CD4-positive, alpha-beta T cell (primary cell): Measurements from ENCODE around the gene MRGPRD. TPM values are rescaled to one million over a fixed set of nuclear protein-coding genes. Genes with fewer than 3 reads are reported as not detected.

Experiments used
- ATAC-seq: fragments of 200-7000 bp; cut with Tn5 transposase; one replicate; pipeline ENCODE4 v1.10.0; 2022; ENCODE audit warnings: mild to moderate bottlenecking; ENCODE audit not compliant: poor library complexity
- CTCF ChIA-PET: fragments of 350-600 bp; sonication (Branson Sonifier 250); formaldehyde crosslinking; loops from one replicate; lab custom pipeline; 2021; ENCODE audit warnings: antibody characterized with exemption, inconsistent platforms; lab: Charles Lee
- POLR2A ChIA-PET: fragments of 350-600 bp; sonication (Branson Sonifier 250); formaldehyde crosslinking; loops from one replicate; lab custom pipeline; 2021; ENCODE audit warnings: antibody characterized with exemption, inconsistent platforms; lab: Charles Lee
- DNase-seq, 14 experiments: peaks; one replicate each; pipeline ENCODE4 v3.0.0-alpha.2; 2013 to 2020; ENCODE audit warnings: mixed read lengths in 2 of 14
- H3K27ac ChIP-seq, 2 donors: one replicate each; pipeline versions ENCODE4 v1.5.1 to v1.7.0; 2013; ENCODE audit warnings: low read length in 2 of 2, low read depth in 1 of 2, mild to moderate bottlenecking in 1 of 2
- H3K27me3 ChIP-seq, 2 experiments: 1 replicate in 1 of 2; 2 replicates in 1 of 2; pipeline versions ENCODE4 v1.6.1 to v1.7.0; 2013; ENCODE audit warnings: low read length in 2 of 2, control low read depth in 1 of 2, mild to moderate bottlenecking in 1 of 2, moderate library complexity in 1 of 2; ENCODE audit not compliant: insufficient read depth in 2 of 2, control insufficient read depth in 1 of 2
- H3K36me3 ChIP-seq: one replicate; pipeline ENCODE4 v1.6.1; 2013; ENCODE audit warnings: low read length, control low read depth; ENCODE audit not compliant: insufficient read depth
- H3K4me1 ChIP-seq: one replicate; pipeline ENCODE4 v1.6.1; 2013; ENCODE audit warnings: low read length, control low read depth; ENCODE audit not compliant: insufficient read depth
- H3K4me3 ChIP-seq: one replicate; pipeline ENCODE4 v1.5.1; 2013; ENCODE audit warnings: mild to moderate bottlenecking, low read length, moderate library complexity
- H3K9me3 ChIP-seq, 2 experiments: 1 replicate in 1 of 2; 2 replicates in 1 of 2; pipeline versions ENCODE4 v1.6.1 to v1.7.0; 2013; ENCODE audit warnings: low read length in 2 of 2, mild to moderate bottlenecking in 2 of 2, control low read depth in 1 of 2, moderate library complexity in 1 of 2; ENCODE audit not compliant: control insufficient read depth in 1 of 2, insufficient read depth in 1 of 2
- H3K27ac Mint-ChIP-seq: one replicate; pipeline ENCODE4 v1.8.0; 2020; ENCODE audit warnings: mixed read lengths
- H3K27me3 Mint-ChIP-seq: one replicate; pipeline ENCODE4 v1.8.0; 2021; ENCODE audit warnings: mixed read lengths
- H3K36me3 Mint-ChIP-seq: one replicate; pipeline ENCODE4 v1.8.0; 2021; ENCODE audit warnings: low read depth, mixed read lengths
- H3K4me1 Mint-ChIP-seq: one replicate; pipeline ENCODE4 v1.8.0; 2021; ENCODE audit warnings: low read depth, mixed read lengths
- H3K4me3 Mint-ChIP-seq: one replicate; pipeline ENCODE4 v1.8.0; 2020; ENCODE audit warnings: mild to moderate bottlenecking, mixed read lengths
- H3K9me3 Mint-ChIP-seq: one replicate; pipeline ENCODE4 v1.8.0; 2020; ENCODE audit warnings: mixed read lengths
- intact Hi-C, 2 experiments: fragments of 100-400 bp; cut with DNase I in 1 of 2; cut with micrococcal nuclease in 1 of 2; formaldehyde crosslinking; loops; one replicate each; pipeline versions ENCODE4 v1.15.1 to v1.9.0; 2023 to 2025; cut with DNase I, micrococcal nuclease
- total RNA-seq, 174 experiments: library from RNA in 2 of 174; stranded (reverse) in 2 of 174; gene quantifications; one replicate each; pipeline ENCODE4 v1.2.3 and lab custom pipeline; 2021 to 2026
- TF ChIP-seq, protein P1 (sequence below): fragments of 200-600 bp; IDR thresholded peaks from one replicate; pipeline ENCODE4 v1.8.0; 2022; ENCODE audit warnings: antibody characterized with exemption, mild to moderate bottlenecking

MRGPRD gene
- total RNA-seq, 2 experiments from 2014 or later: not detected

DNA sequence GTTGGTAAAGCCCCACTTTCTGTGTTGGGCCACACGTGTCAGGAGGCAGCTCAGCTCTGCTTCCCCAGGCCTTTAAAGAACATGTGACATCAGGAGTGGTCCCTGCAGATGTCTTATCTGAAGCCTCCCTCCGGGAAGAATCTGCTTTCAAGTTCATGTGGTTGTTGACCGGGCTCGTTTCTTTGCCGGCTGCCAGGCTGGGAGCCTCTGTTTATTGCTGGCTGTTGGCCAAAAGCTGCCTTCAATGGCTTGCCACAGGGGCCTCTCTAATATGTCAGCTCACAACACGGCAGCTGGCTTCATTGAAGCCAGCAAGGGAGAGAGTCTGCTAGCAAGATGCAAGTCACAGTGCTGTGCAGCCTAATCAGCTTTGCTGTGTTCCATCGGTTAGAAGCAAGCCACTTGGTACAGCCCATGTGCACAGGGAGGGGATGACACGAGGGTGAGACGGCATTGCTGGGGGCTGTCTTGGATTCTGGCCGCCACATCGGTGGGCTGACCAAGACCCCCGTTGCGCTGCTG is 17.7 kb upstream of the MRGPRD start:
- POLR2A ChIA-PET: no interaction called here
- Histone ChIP-seq H3K27me3 (peaks cover 0 to 2% of the 10 kb centered on the region in 2 experiments), H3K4me3 (no peak overlapping the region), H3K27ac (no peak overlapping the region), H3K4me1 (no peaks in the 10 kb centered on the region), H3K9me3 (no peaks in the 10 kb centered on the region), H3K36me3 (no peaks in the 10 kb centered on the region)
- TF ChIP-seq, protein P1, sequence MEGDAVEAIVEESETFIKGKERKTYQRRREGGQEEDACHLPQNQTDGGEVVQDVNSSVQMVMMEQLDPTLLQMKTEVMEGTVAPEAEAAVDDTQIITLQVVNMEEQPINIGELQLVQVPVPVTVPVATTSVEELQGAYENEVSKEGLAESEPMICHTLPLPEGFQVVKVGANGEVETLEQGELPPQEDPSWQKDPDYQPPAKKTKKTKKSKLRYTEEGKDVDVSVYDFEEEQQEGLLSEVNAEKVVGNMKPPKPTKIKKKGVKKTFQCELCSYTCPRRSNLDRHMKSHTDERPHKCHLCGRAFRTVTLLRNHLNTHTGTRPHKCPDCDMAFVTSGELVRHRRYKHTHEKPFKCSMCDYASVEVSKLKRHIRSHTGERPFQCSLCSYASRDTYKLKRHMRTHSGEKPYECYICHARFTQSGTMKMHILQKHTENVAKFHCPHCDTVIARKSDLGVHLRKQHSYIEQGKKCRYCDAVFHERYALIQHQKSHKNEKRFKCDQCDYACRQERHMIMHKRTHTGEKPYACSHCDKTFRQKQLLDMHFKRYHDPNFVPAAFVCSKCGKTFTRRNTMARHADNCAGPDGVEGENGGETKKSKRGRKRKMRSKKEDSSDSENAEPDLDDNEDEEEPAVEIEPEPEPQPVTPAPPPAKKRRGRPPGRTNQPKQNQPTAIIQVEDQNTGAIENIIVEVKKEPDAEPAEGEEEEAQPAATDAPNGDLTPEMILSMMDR: no peak
- H3K4me1 Mint-ChIP-seq: no peaks in the 10 kb centered on the region
- ATAC-seq (no peak), DNase-seq (peak in 1 of 14 experiments; percentile 20)
- peaks cover 5% of the 10 kb centered on the region for H3K27me3 Mint-ChIP-seq
- no peak overlapping the region for H3K4me3 Mint-ChIP-seq
- H3K36me3 Mint-ChIP-seq: no peaks in the 10 kb centered on the region
- intact Hi-C loops: no loop called here
- no peak overlapping the region for H3K27ac Mint-ChIP-seq
- CTCF ChIA-PET: no interaction called here
- H3K9me3 Mint-ChIP-seq: no peaks in the 10 kb centered on the region

DNA sequence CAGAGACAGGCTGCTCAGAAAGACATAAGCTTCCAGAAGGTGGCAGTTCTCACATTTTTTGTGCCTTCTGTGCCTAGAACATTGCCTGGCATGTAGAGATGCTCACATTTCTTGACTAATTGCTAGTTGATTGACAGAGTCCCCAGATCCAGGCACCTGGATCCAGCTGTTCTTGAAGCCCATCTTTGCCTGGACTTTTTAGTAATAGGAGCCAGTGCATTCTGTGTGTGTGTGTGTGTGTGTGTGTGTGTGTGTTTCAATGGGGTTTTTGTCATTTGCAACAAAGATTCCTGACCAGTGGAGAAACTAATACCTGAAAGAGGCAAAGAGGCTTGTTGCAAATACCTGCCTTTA is 17.2 kb upstream of the MRGPRD start:
- H3K4me1 ChIP-seq: no peaks in the 10 kb centered on the region
- intact Hi-C loops: no loop called here
- peaks cover 0 to 2% of the 10 kb centered on the region in 2 experiments for H3K27me3 ChIP-seq
- TF ChIP-seq, protein P1: no peak
- POLR2A ChIA-PET: no interaction called here
- peaks cover 10% of the 10 kb centered on the region for H3K27me3 Mint-ChIP-seq
- CTCF ChIA-PET: no interaction called here
- H3K4me3 ChIP-seq: no peak overlapping the region
- ATAC-seq: no peak
- no peaks in the 10 kb centered on the region for H3K36me3 ChIP-seq
- no peaks in the 10 kb centered on the region for H3K4me1 Mint-ChIP-seq
- no peaks in the 10 kb centered on the region for H3K9me3 ChIP-seq
- no peak for DNase-seq
- H3K9me3 Mint-ChIP-seq: no peaks in the 10 kb centered on the region
- H3K27ac ChIP-seq: no peak overlapping the region
- H3K36me3 Mint-ChIP-seq: no peaks in the 10 kb centered on the region
- no peak overlapping the region for H3K4me3 Mint-ChIP-seq
- H3K27ac Mint-ChIP-seq: no peak overlapping the region

DNA sequence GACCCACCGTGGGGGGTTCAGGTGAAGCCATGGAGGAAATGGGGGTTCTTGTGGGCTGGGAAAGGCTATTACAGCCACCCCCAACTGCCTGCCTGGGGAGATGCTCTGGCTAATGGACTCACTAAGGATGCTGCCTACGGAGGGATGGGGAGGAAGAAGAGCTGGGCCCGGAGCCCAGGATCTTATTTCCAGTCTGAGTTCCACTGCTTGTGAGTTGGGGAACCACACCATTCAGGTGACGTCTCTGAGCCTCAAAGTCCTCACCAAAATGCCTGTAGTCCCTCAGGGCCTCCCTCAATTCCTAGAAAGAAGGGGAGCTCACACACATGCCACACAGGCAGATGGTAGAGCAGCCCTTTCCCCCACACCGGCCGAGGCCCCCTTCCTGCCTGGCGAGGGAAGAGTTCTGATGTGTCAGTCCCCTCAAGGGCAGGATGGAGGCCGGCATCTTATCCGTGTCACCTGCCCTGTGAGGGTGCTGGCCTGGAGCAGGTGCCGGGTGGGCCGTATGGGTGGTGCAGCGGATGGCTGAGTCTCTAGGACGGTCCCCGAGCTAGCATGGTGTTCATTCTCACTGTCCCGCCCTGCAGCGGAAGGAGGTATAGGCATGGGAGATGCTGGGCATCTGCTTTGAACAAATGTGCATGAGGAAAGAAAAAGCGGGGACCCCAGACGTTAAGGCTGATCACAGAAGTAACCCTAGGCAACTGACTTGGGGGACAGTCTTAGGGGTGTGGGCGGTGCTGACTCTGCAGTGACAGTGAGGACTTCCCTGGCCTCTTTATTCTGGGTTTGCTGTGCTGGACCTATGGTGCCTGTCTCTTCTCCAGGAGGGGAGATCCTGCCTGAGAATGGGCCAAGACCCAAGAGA is 16.6 kb upstream of the MRGPRD start:
- Mint-ChIP-seq H3K4me1 (no peaks in the 10 kb centered on the region), H3K9me3 (no peaks in the 10 kb centered on the region), H3K27me3 (peaks cover 13% of the 10 kb centered on the region), H3K27ac (no peak overlapping the region), H3K4me3 (no peak overlapping the region), H3K36me3 (no peaks in the 10 kb centered on the region)
- DNase-seq: no peak
- TF ChIP-seq, protein P1: no peak
- H3K9me3 ChIP-seq: no peaks in the 10 kb centered on the region
- no peaks in the 10 kb centered on the region for H3K4me1 ChIP-seq
- peaks cover 0 to 2% of the 10 kb centered on the region in 2 experiments for H3K27me3 ChIP-seq
- H3K4me3 ChIP-seq: no peak overlapping the region
- ChIA-PET CTCF (no interaction called here), POLR2A (no interaction called here)
- no peak for ATAC-seq
- intact Hi-C loops: no loop called here
- no peak overlapping the region for H3K27ac ChIP-seq
- no peaks in the 10 kb centered on the region for H3K36me3 ChIP-seq
